ENCODE measurements around the gene NPSR1. TPM values are rescaled to one million over a fixed set of nuclear protein-coding genes. Genes with fewer than 3 reads are reported as not detected.

Gene NPSR1
- total and polyA plus RNA-seq, 4 donors = not detected

- TF ChIP-seq EGR1 (IDR thresholded peaks at IDR 0.05; ENCODE audit: low read depth in 2 of 2) (no peak), REST (IDR thresholded peaks at IDR 0.05) (no peak), NR2F2 (IDR thresholded peaks at IDR 0.05) (no peak), RXRA (IDR thresholded peaks at IDR 0.05) (no peak), ZBTB33 (IDR thresholded peaks at IDR 0.05) (no peak), GABPA (IDR thresholded peaks at IDR 0.05 in 1 of 2, conservative IDR thresholded peaks at IDR 0.05 in 1 of 2) (no peak), YY1 (IDR thresholded peaks at IDR 0.05) (no peak), JUND (IDR thresholded peaks at IDR 0.05) (no peak), FOXA1 (IDR thresholded peaks at IDR 0.05) (no peak), MAX (IDR thresholded peaks at IDR 0.05) (no peak), CTCF (IDR thresholded peaks at IDR 0.05; ENCODE audit: low read depth, low read length, missing input control) (no peak), HNF4G (IDR thresholded peaks at IDR 0.05) (no peak), HNF4A (conservative IDR thresholded peaks at IDR 0.05) (no peak), ATF3 (IDR thresholded peaks at IDR 0.05) (no peak), SP1 (IDR thresholded peaks at IDR 0.05) (no peak), RAD21 (IDR thresholded peaks at IDR 0.05) (no peak), TAF1 (conservative IDR thresholded peaks at IDR 0.05) (no peak), FOXA2 (IDR thresholded peaks at IDR 0.05) (no peak)
- WGBS = 83% methylated on average over 11 of the region's 11 CpGs
Observed at GRCh38 chr7:34751725-34752643, 94.0 kb downstream of the NPSR1 start.

More at GRCh38 chr7:34751725-34752643, 94.0 kb downstream of the NPSR1 start:
- no peak for DNase-seq (ENCODE audit: low spot score)
- H3K9ac ChIP-seq (ENCODE audit: low read depth in 1 of 2, low read length in 2 of 2) = no peak overlapping the region
- no peaks in the 10 kb centered on the region for H3K9me3 ChIP-seq (ENCODE audit: control insufficient read depth in 4 of 4, low read length in 3 of 4)
- H3K4me3 ChIP-seq (ENCODE audit: low read depth in 1 of 3, low read length in 3 of 3) = no peak overlapping the region
- no peaks in the 10 kb centered on the region for H3K27me3 ChIP-seq (ENCODE audit: control insufficient read depth in 4 of 4, insufficient read depth in 4 of 4, low read length in 3 of 4)
- no peaks in the 10 kb centered on the region for H3K36me3 ChIP-seq (ENCODE audit: control insufficient read depth in 4 of 4, insufficient read depth in 3 of 4, low read depth in 1 of 4, low read length in 3 of 4)
- no peak overlapping the region for H3K27ac ChIP-seq (ENCODE audit: low read depth in 1 of 2, low read length in 2 of 2)
- peaks cover 0 to 7% (median 3%) of the 10 kb centered on the region in 4 donors for H3K4me1 ChIP-seq (ENCODE audit: control insufficient read depth in 4 of 4, insufficient read depth in 4 of 4, low read length in 3 of 4)
